VCaP (cell line): Measurements from ENCODE around the gene COG7.
"Not testable (repeated sequence)": the region's sequence is repeated elsewhere in the genome, so short reads cannot be mapped to it uniquely, and the experiment has no call there.

Source experiments
- H3K27ac ChIP-seq: fragments of 450-650 bp; 2 replicates; pipeline ENCODE4 v1.5.1; 2017
- CTCF ChIP-seq: fragments of 450-650 bp; conservative IDR thresholded peaks from 2 replicates; pipeline ENCODE4 v1.5.1; 2017; ENCODE audit warnings: mild to moderate bottlenecking, moderate library complexity

Gene COG7

GRCh38 chr16:23389201-23389600, 63.8 kb downstream of the COG7 start:
- TF ChIP-seq CTCF = no peak
- no peak overlapping the region for H3K27ac ChIP-seq

GRCh38 chr16:23388786-23389185, 64.2 kb downstream of the COG7 start:
- no peak for TF ChIP-seq CTCF
- no peak overlapping the region for H3K27ac ChIP-seq

DNA sequence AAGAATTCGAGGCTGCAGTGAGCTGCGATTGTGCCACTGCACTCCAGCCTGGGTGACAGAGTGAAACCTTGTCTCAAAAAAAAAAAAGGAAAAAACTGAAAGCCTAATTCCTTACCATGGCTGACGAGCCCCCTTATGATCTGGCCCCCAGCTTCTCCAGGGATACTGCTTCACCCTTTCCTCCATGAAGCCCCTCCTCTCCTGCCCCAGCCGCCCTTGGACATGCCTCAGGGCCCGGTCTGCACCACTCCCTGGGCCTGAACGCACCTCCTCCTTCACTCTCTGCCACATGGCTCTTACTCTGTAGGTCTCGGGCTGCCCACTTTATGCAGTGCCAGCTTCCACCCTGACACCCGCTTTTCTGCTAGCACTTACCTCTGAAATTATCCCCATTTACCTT, 65.3 kb downstream of the COG7 start:
- H3K27ac ChIP-seq = no peak overlapping the region
- no peak for TF ChIP-seq CTCF

GRCh38 chr16:23385441-23385840, 67.5 kb downstream of the COG7 start:
- TF ChIP-seq CTCF = no peak
- no peak overlapping the region for H3K27ac ChIP-seq

DNA sequence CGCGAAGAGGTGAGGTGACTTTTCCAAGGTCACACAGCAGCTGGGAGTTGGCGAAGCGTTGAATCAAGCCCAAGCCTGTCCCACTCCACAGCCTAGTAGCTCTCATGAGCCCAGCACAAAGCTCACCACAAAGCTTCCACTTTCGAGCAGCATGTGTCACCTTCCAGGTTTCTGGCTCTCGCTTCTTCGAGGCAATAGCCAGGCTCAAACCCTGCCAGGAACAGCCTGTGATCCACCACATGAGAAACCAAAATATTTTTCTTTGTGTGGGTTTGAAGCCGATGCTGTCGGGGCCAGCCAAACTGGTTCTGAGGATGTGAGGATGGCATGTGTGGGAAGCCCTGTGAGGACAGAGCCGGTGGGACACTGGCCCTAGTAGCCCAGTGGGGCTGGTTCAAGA, 68.1 kb downstream of the COG7 start:
- TF ChIP-seq CTCF = no peak
- H3K27ac ChIP-seq = no peak overlapping the region

DNA sequence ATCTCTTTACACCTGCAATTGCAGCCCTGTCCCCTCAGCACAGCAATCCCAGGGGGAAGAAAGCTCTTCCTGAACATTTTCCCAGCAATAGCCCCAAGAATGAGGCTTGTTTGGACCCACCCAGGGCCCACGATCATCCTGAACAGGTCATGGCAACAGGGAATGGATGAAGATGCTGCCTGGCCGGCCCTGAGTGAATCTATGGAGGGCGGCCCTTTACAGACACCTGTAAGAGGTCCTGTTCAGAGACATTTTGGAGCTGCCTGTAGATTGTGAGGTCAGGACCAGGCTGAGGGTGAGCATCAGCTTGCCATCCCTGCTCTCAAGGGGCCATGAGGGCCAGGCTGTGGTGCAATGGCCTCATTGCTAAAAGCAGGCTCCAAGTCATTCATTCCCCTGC, 69.1 kb downstream of the COG7 start:
- no peak overlapping the region for H3K27ac ChIP-seq
- TF ChIP-seq CTCF = no peak

- no peak for TF ChIP-seq CTCF
- no peak overlapping the region for H3K27ac ChIP-seq
These were observed 70.7 kb downstream of the COG7 start for GRCh38 chr16:23382279-23382678.

GRCh38 chr16:23381702-23382101, 71.3 kb downstream of the COG7 start:
- not testable (repeated sequence) for H3K27ac ChIP-seq
